Epithelial cell of esophagus (primary cell): Measurements from ENCODE around the gene GNAI2.

ENCODE experiments used
- DNase-seq: peaks from one replicate; pipeline ENCODE4 v3.0.0; 2010; ENCODE audit warnings: low read depth
- H3K4me3 ChIP-seq: 2 replicates; pipeline ENCODE4 v1.5.1; 2011; ENCODE audit warnings: mild to moderate bottlenecking, low read length, control low read depth
- CTCF ChIP-seq: IDR thresholded peaks from 2 replicates; pipeline ENCODE4 v1.5.1; 2011; ENCODE audit warnings: low read depth, mild to moderate bottlenecking, low read length, control low read depth, inconsistent platforms; ENCODE audit not compliant: insufficient read depth; ENCODE audit errors: missing control alignments

The GNAI2 gene

GRCh38 chr3:50295553-50296431 lies 59.8 kb downstream of the GNAI2 start:
- no peak overlapping the region for H3K4me3 ChIP-seq
- TF ChIP-seq CTCF: no peak
- DNase-seq: no peak

GRCh38 chr3:50296721-50297383 lies 60.8 kb downstream of the GNAI2 start:
- no peak overlapping the region for H3K4me3 ChIP-seq
- no peak for DNase-seq
- TF ChIP-seq CTCF: no peak

GRCh38 chr3:50297384-50297775 lies 61.4 kb downstream of the GNAI2 start:
- no peak for TF ChIP-seq CTCF
- no peak for DNase-seq
- H3K4me3 ChIP-seq: no peak overlapping the region

- peak overlapping the region; percentile 92 for H3K4me3 ChIP-seq
- DNase-seq: no peak
- TF ChIP-seq CTCF: peak; percentile 38
Observed at GRCh38 chr3:50297896-50298725, 62.1 kb downstream of the GNAI2 start.

- peak; percentile 30 for TF ChIP-seq CTCF
- H3K4me3 ChIP-seq: peak within 1 kb of the TSS; percentile 92
- DNase-seq: peak; percentile 100
Observed at GRCh38 chr3:50298836-50299637, 63.0 kb downstream of the GNAI2 start, which contains the start of the genes HYAL3 and NAA80. TSS of gene HYAL3 (minus strand) at chr3:50299405. CDS start at chr3:50295602, 3,803 bp downstream. TSS of gene NAA80 (minus strand) at chr3:50299405. CDS start at chr3:50297463, 1,942 bp downstream.

GRCh38 chr3:50299638-50299928 lies 63.6 kb downstream of the GNAI2 start:
- DNase-seq: no peak
- H3K4me3 ChIP-seq: peak overlapping the region; percentile 39
- TF ChIP-seq CTCF: no peak
